Mesodermal cell (in vitro differentiated cells): ENCODE data around the gene B9D2.

Source experiments
- H3K27ac ChIP-seq: 2 replicates; pipeline ENCODE4 v1.7.0; 2013; ENCODE audit warnings: mild to moderate bottlenecking, low read depth, low read length, moderate library complexity; ENCODE audit not compliant: severe bottlenecking
- H3K36me3 ChIP-seq: 2 replicates; pipeline ENCODE4 v1.7.1; 2013; ENCODE audit warnings: mild to moderate bottlenecking, low read length, moderate library complexity; ENCODE audit not compliant: control insufficient read depth, insufficient read depth
- H3K4me1 ChIP-seq: one replicate; pipeline ENCODE4 v1.7.1; 2013; ENCODE audit warnings: mild to moderate bottlenecking, low read length; ENCODE audit not compliant: insufficient read depth, control insufficient read depth, poor library complexity, severe bottlenecking
- H3K4me3 ChIP-seq: 2 replicates; pipeline ENCODE4 v1.7.0; 2013; ENCODE audit warnings: low read length, control low read depth, mild to moderate bottlenecking; ENCODE audit not compliant: insufficient read depth, poor library complexity, severe bottlenecking; ENCODE audit errors: extremely low read depth
- H3K9me3 ChIP-seq: 2 replicates; pipeline ENCODE4 v1.7.1; 2013; ENCODE audit warnings: mild to moderate bottlenecking, low read length, moderate library complexity; ENCODE audit not compliant: control insufficient read depth
- WGBS, 2 experiments: methylation state at CpG; one replicate each; pipeline ENCODE4 v1.1.5; 2013; ENCODE audit warnings: missing lambda C conversion rate in 2 of 2; ENCODE audit not compliant: insufficient coverage in 2 of 2; 5-methylcytosine and 5-hydroxymethylcytosine counted together

Gene B9D2

DNA sequence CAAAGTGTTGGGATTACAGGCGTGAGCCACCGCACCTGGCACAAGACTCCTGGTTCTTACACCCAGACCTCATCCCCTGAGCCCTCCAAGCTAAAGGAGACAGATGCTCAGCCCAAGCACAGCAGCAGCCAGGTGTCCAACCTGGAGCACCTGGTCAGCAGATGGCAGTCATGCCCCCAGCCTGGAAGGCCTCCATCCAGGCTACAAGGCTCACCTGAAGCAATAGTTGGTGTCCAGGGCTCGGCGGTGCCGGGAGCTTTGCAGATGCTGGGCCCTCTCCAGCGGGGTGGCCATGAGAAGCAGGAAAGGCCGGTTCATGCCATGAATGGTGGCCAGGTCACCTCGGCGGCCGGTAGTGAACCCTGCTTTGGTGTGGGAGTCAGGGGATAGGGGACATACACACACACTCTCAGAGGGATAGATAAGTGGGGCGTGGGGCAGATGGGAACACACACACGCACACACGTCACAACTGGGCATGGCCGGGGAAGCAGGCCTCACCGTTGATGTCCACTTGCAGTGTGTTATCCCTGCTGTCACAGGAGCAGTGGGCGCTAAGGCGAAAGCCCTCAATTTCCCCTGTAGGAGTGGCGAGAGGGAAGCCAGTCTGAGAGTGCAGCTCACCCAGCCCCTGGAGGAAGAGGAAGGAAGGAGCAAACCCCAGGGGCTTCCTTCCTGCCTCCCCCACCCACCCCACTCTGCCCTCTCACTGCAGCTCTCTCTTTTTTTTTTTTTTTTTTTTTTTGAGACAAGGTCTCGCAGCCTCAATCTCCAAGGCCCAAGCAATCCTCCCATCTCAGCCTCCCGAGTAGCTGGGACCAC lies 22.1 kb downstream of the B9D2 start:
- WGBS, 2 experiments = 95 to 96% methylated on average over 9 to 17 of the region's 20 CpGs
- Histone ChIP-seq H3K36me3 (peaks cover 91% of the 10 kb centered on the region), H3K4me1 (peaks cover 3% of the 10 kb centered on the region), H3K27ac (no peak overlapping the region), H3K9me3 (no peaks in the 10 kb centered on the region), H3K4me3 (no peak overlapping the region)

DNA sequence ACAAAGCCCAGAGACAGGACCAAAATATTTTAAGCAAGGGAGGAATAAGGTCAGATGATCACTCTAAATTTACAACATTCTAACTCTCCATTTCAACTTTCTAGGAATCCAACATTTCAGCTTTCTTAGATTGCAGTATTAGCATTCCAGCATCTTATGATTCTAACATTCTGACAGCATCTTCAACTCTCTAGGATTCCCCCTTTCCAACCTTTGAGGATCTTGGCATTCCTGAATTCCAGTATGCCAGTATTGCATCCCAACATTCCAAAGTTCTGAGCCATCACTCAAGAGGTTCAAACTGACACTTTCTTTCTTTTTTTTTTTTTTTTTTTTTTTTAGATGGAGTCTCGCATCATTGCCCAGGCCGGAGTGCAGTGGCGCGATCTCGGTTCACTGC lies 24.0 kb downstream of the B9D2 start:
- WGBS, 2 experiments = 78 to 82% methylated on average over 4 to 5 of the region's 5 CpGs
- peaks cover 3% of the 10 kb centered on the region for H3K4me1 ChIP-seq
- peaks cover 90% of the 10 kb centered on the region for H3K36me3 ChIP-seq
- H3K4me3 ChIP-seq = no peak overlapping the region
- H3K27ac ChIP-seq = peak overlapping the region; percentile 36
- no peaks in the 10 kb centered on the region for H3K9me3 ChIP-seq

GRCh38 chr19:41335467-41335866 lies 28.5 kb downstream of the B9D2 start:
- no peak overlapping the region for H3K27ac ChIP-seq
- WGBS, 2 experiments = 97 to 98% methylated on average over 9 of the region's 10 CpGs
- H3K9me3 ChIP-seq = no peaks in the 10 kb centered on the region
- peaks cover 91% of the 10 kb centered on the region for H3K36me3 ChIP-seq
- peaks cover 5% of the 10 kb centered on the region for H3K4me1 ChIP-seq
- no peak overlapping the region for H3K4me3 ChIP-seq

GRCh38 chr19:41334793-41335192 lies 29.2 kb downstream of the B9D2 start:
- no peak overlapping the region for H3K27ac ChIP-seq
- peaks cover 5% of the 10 kb centered on the region for H3K4me1 ChIP-seq
- no peaks in the 10 kb centered on the region for H3K9me3 ChIP-seq
- 89 to 94% methylated on average over 2 to 5 of the region's 5 CpGs for WGBS, 2 experiments
- no peak overlapping the region for H3K4me3 ChIP-seq
- H3K36me3 ChIP-seq = peaks cover 95% of the 10 kb centered on the region

- Histone ChIP-seq H3K4me3 (no peak overlapping the region), H3K9me3 (no peaks in the 10 kb centered on the region), H3K4me1 (peaks cover 20% of the 10 kb centered on the region), H3K36me3 (peaks cover 87% of the 10 kb centered on the region), H3K27ac (no peak overlapping the region)
- WGBS, 2 experiments = 98 to 100% methylated on average over 5 of the region's 5 CpGs
Measured at GRCh38 chr19:41332468-41332867, 31.5 kb downstream of the B9D2 start.

DNA sequence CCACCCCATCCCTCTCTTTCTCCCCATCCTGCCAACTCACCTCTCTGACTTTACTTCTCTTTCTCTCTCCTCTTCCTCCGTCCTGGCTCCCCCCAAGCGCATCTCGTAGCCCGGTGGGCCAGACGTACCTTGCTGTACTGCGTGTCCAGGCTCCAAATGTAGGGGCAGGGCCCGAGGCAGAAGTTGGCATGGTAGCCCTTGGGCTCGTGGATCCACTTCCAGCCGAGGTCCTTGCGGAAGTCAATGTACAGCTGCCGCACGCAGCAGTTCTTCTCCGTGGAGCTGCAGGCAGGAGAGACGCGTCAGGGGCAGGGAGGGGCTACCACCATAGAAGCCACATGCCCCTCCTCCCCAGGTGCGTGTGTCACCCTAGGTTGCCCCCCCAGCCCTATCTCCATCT lies 31.9 kb downstream of the B9D2 start:
- WGBS, 2 experiments = 94 to 96% methylated on average over 14 to 16 of the region's 16 CpGs
- peaks cover 24% of the 10 kb centered on the region for H3K4me1 ChIP-seq
- no peaks in the 10 kb centered on the region for H3K9me3 ChIP-seq
- no peak overlapping the region for H3K27ac ChIP-seq
- peaks cover 85% of the 10 kb centered on the region for H3K36me3 ChIP-seq
- no peak overlapping the region for H3K4me3 ChIP-seq

DNA sequence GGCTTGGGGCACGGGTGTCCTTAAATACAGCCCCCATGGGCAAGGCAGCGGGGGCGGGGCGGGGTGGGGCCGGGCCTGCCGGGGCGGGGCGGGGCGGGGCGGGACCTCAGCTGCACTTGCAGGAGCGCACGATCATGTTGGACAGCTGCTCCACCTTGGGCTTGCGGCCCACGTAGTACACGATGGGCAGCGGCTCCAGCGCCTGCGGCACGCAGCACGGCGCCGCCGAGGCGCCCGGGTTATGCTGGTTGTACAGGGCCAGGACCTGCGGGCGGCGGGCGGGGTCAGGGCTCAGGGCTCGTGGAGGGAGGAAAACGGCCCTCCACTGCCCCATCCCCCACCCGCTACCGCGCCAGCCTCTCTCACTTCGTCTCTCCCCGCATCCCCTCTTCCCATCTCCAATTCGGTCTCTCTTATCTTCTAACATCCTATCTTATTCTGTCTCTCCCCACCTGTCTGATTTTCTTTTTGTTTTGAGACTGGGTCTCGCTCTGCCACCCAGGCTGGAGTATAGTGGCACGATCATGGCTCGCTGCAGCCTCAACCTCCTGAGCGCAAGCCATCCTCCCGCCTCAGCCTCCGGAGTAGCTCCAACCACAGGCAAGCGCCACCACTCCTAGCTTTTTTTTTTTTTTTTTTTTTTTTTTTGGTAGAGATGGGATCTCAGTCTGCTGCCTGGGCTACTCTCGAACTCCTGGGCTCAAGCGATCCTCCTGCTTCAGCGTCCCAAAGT lies 32.8 kb downstream of the B9D2 start:
- WGBS, 2 experiments = 94 to 95% methylated on average over 22 to 35 of the region's 47 CpGs
- H3K36me3 ChIP-seq = peaks cover 79% of the 10 kb centered on the region
- no peaks in the 10 kb centered on the region for H3K9me3 ChIP-seq
- H3K4me3 ChIP-seq = no peak overlapping the region
- H3K27ac ChIP-seq = no peak overlapping the region
- H3K4me1 ChIP-seq = peaks cover 33% of the 10 kb centered on the region

DNA sequence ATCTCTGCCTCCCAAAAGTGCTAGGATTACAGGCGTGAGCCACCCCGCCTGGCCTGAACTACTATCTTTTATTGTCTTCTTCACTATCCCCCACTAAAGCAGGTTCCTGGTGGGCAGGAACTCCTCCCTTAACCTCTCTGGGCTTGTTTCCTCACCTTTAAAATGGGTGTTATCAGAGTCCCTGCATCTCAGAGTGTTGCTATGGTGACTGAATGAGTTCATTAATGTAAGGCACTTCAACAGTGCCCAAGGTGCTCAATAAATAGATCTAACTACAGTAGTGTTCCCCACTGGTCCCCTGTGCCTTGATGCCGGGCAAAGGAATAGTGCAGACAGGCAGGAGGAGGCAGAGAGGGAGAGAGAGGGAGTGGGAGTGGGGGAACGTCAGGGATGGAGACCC lies 33.5 kb downstream of the B9D2 start:
- WGBS, 2 experiments = 93 to 100% methylated on average over 3 of the region's 4 CpGs
- peaks cover 40% of the 10 kb centered on the region for H3K4me1 ChIP-seq
- H3K9me3 ChIP-seq = no peaks in the 10 kb centered on the region
- H3K36me3 ChIP-seq = peaks cover 74% of the 10 kb centered on the region
- no peak overlapping the region for H3K27ac ChIP-seq
- no peak overlapping the region for H3K4me3 ChIP-seq

DNA sequence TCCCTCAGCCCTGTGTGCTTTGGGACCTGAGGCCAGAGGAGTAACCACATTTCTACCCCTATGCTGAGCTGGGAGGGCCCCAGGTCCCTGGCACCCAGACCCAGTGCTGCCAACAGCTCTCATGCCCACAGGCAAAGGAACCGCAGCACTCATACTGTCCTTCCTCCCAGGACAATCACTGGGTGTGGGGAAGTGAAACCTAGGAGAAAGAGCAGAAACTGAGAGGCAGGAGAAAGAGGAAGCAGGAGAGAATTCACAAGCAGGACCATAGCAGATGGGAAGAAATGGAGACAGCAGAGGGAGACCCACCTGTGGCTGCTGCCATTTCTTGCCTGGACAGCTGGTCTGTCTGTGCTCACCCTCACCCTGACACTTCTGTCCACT lies 35.1 kb downstream of the B9D2 start:
- no CpG with 5 or more reads among the region's 1 CpG for WGBS, 2 experiments
- Histone ChIP-seq H3K4me1 (peaks cover 48% of the 10 kb centered on the region), H3K4me3 (no peak overlapping the region), H3K36me3 (peaks cover 65% of the 10 kb centered on the region), H3K9me3 (no peaks in the 10 kb centered on the region), H3K27ac (peak overlapping the region; percentile 99)

DNA sequence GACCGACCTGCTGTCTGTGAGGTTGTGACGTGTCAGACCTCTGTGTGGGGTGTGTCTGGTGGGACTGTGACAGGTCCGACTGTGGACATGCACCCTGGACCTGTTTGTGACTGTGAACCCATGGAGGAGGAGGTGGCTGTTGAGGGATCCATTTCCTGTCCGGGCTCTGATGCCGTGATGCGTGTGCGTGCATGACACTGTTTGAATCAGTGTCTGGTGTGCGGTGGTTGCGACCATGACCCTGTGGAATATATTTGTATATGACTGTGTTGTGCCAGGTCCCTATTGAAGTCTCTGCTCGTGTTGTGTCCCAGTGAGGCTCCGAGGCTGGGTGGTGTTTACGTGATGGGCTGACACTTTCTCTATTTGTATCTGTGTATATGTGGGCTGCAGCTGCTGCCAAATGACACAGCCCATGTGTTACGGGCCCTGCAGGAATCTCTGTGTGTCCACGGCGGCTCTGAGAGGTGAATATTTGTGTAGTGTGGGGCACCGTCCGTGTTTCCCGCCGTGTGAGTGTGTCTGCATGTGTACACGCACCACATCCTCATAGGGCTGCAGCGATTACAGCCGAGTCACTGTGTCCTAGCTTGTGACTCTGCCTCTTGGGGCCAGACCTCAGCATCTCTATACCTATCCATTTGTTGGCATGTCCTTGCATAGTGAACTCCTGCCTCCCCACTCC lies 35.6 kb downstream of the B9D2 start:
- peaks cover 51% of the 10 kb centered on the region for H3K4me1 ChIP-seq
- H3K27ac ChIP-seq = peak overlapping the region; percentile 99
- no peaks in the 10 kb centered on the region for H3K9me3 ChIP-seq
- WGBS, 2 experiments = 93 to 95% methylated on average over 20 to 22 of the region's 22 CpGs
- H3K4me3 ChIP-seq = no peak overlapping the region
- peaks cover 60% of the 10 kb centered on the region for H3K36me3 ChIP-seq
